ENCODE measurements around the gene SKIL.
A peak's percentile ranks its signal among the peaks of the same experiment; 100 is the strongest.

SKIL gene

DNA sequence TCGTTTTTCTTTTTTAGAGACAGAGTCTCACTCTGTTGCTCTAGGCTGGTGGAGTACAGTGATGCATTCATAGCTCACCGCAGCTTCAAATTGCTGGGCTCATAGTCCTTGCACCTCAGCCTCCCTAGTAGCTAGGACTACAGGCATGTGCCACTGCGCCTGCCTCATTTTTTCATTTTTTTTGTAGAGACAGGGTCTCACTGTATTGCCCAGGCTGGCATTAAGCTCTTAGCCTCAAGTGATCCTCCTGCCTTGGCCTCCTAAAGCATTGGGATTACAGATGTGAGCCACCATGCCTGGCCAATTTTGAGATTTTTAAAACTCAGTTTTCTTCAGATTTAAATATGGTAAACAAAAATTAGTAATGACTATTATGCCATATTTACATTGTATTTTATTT is 29.0 kb downstream of the SKIL start:
- DNase-seq = no peak

DNA sequence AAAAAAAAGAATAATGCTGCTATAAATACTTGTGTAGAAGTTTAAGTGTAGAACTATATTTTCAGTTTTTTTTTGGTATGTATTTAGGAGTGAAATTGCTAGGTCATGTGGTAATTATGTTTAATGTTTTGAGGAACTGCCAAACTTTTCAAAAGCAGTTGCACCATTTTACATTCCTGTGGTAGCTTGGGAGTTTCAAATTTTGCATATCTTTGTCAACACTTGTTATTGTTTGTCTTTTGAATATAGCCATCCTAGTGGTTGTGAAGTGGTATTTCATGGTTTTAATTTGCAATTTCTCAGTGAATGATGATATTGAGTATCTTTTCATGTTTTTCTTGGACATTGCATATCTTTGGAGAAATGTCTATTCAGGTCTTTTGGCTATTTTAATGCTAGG is 30.4 kb downstream of the SKIL start:
- DNase-seq = no peak

DNA sequence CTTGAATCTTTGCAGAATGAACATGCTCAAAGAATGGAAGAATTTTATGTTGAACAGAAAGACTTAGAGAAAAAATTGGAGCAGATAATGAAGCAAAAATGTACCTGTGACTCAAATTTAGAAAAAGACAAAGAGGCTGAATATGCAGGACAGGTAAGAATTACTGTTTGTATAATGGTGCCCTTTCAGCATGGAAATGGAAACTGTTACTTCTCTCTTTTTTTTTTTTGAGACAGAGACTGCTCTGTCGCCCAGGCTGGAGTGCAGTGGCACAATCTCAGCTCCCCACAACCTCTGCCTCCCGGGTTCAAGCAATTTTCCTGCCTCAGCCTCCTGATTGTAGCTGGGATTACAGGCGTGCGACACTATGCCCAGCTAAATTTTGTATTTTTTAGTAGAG is 33.6 kb downstream of the SKIL start:
- no peak for DNase-seq

DNA sequence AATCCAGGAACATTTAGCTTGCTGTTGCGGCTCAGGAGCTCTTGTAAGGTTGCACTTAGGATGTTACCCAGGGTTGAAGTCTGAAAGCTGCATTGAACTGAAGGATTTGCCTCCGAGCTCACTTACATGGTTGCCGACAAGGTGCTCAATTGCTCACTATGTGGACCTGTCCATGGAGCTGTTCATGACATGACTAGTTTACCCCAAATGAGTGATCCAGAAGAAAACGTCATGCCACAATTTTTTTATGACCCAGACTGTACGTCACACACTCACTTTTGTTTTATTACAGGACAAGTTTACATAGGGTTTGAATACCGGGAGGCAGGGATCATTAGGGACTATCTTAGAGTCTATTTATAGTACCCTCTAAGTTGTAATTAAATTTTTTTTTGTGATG is 40.2 kb downstream of the SKIL start:
- no peak for DNase-seq

GRCh38 chr3:170405101-170405500 is 47.6 kb downstream of the SKIL start:
- no peak for DNase-seq

GRCh38 chr3:170410428-170411029 is 53.0 kb downstream of the SKIL start:
- peak in 1 of 58 donors; percentile 36 for DNase-seq

- no peak for DNase-seq
Measured at GRCh38 chr3:170413291-170413690, 55.8 kb downstream of the SKIL start.

GRCh38 chr3:170414202-170414663 is 56.7 kb downstream of the SKIL start:
- DNase-seq = peak in 27 of 58 donors; percentile 5 to 78 (median 36)

- DNase-seq = no peak
Measured at GRCh38 chr3:170417090-170417489, 59.6 kb downstream of the SKIL start.

- peak in 48 of 58 donors; percentile 16 to 83 (median 56) for DNase-seq
Measured at GRCh38 chr3:170418422-170419398, 61.2 kb downstream of the SKIL start, which contains the start of gene CLDN11. CLDN11 (plus strand) TSS chr3:170418868; CDS start chr3:170419067, 199 bp downstream.

- DNase-seq = peak in 37 of 58 donors; percentile 7 to 86 (median 37)
Measured at GRCh38 chr3:170419557-170420087, 62.1 kb downstream of the SKIL start.

GRCh38 chr3:170420307-170420821 is 62.8 kb downstream of the SKIL start:
- peak in 1 of 58 donors; percentile 35 for DNase-seq

DNA sequence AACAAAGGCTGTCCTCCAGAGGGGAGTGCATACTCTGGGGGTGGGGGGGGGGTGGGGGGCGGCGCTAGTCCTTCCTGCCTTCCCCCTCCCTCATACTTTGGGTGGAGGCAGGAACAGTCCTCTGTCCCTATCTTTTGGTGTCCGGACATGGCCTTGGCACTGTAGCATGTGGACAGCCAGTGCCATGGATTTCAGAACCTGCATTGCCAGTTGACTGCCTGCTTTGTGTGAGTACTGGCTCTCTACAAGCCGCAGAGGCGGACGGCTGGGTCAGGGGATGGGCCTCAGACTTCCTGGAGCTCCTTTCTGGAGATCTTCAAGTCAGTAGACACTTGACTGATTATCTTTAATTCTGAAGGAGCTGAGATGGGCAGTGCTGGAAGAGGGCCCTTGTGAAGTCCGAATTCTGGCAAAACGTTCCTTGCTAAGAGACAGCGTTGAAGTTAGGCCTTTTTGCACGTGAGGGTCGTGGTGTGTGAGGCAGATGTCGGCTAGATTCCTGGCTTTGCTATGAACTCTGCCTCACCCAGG is 63.7 kb downstream of the SKIL start:
- peak in 44 of 58 donors; percentile 7 to 81 (median 44) for DNase-seq

DNA sequence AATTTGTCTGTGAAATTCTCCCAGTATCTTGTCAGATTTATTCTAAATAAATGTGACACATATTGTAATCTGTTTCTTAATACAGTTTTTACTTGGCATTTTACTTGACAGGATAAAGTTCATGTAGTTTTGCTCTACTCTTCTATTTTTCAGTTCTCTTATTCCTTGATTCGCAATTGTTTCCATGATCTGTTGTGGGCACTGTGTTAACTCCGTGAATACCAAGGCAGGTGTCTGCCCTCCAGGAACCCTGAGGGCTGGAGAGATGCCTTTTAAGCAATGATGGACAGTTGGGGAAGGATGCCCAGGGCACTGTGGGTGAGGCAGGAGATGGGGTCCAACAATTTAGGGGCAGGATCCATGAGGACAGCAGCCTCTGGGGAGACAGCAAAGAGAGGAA is 64.2 kb downstream of the SKIL start:
- no peak for DNase-seq

DNA sequence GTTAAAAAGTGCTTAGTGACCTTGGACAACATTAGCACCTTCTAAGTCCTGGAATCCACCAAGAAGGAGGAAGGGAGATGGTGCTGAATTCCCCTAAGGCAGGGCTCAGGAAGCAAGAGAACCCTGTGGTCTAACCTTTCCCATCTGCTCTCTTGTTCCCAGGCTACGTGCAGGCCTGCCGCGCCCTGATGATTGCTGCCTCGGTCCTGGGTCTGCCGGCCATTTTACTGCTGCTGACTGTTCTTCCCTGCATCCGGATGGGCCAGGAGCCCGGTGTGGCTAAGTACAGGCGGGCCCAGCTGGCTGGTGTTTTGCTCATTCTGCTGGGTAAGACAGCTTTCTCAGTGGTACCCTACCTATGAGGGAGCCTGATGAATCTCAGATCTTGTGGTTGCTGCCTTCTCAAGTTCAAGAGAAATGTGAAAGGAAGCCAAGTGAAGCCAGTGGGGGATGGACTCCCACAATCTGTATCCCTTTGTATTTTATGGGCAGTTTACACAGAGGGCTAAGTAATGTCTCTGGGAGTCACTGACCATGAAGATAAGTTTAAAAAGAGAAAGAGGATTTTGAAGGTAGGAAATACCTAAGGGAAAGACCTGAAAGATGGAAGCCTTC is 65.6 kb downstream of the SKIL start:
- peak in 3 of 58 donors; percentile 9 to 17 (median 16) for DNase-seq

DNA sequence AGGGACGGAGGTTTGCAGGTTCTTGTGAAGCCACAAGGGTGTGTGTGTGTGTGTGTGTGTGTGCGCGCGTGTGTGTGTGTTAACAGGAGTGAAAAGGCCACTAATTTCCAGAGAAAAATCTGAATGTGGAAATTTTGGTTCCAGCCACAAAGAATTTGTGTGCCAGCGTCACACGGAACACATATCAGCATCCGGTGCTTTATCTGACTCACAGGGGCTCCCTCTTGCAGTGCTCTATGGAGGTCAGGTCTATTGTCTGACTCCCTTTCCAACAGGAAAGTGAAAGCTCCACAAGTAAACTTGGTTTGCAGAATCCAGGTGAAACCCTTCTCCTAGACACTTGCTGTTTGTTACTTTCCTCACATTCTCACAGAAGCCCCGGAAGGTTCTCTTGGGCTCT is 67.4 kb downstream of the SKIL start:
- no peak for DNase-seq

- peak in 49 of 58 donors; percentile 17 to 90 (median 62) for DNase-seq
Measured at GRCh38 chr3:170425491-170426239, 68.2 kb downstream of the SKIL start.

GRCh38 chr3:170426240-170426797 is 68.8 kb downstream of the SKIL start:
- DNase-seq = no peak

GRCh38 chr3:170428095-170428494 is 70.6 kb downstream of the SKIL start:
- no peak for DNase-seq

DNA sequence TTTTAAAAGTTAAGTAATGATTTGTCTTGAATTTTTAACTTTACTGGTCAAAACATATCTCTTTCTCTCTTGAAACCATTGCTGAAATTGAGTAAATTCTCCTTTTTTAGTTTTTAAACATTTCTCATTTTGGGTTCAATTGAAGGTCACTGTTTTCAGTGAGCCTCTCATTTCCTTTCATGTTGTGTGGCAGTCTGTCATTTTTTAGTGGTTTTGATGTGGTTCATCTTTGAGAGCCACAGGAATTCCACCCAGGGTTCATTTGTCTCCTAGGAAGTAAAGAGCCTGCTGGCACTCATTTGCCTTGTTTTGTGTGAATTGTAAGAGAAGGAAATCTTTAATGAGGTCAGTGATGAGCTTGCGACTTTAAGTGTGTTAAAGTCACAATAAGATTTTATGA is 71.5 kb downstream of the SKIL start:
- DNase-seq = no peak

Data from anterior cingulate cortex (tissue), 58 donors.